Colon (tissue), 2 donors: ENCODE measurements around the gene KASH5.
"Not testable (repeated sequence)": the region's sequence is repeated elsewhere in the genome, so short reads cannot be mapped to it uniquely, and the experiment has no call there.

Experiments used
- FAIRE-seq: peaks from 2 replicates; lab custom pipeline; 2012; peaks lifted over from hg19 to GRCh38; lab: Jason Lieb, UNC
- donor health status: control.
- donor health status: control.

Gene KASH5

GRCh38 chr19:49439836-49440235 lies 51.8 kb downstream of the KASH5 start:
- FAIRE-seq, result no peak

- FAIRE-seq, result no peak
Measured at GRCh38 chr19:49440439-49441209, 52.6 kb downstream of the KASH5 start.

DNA sequence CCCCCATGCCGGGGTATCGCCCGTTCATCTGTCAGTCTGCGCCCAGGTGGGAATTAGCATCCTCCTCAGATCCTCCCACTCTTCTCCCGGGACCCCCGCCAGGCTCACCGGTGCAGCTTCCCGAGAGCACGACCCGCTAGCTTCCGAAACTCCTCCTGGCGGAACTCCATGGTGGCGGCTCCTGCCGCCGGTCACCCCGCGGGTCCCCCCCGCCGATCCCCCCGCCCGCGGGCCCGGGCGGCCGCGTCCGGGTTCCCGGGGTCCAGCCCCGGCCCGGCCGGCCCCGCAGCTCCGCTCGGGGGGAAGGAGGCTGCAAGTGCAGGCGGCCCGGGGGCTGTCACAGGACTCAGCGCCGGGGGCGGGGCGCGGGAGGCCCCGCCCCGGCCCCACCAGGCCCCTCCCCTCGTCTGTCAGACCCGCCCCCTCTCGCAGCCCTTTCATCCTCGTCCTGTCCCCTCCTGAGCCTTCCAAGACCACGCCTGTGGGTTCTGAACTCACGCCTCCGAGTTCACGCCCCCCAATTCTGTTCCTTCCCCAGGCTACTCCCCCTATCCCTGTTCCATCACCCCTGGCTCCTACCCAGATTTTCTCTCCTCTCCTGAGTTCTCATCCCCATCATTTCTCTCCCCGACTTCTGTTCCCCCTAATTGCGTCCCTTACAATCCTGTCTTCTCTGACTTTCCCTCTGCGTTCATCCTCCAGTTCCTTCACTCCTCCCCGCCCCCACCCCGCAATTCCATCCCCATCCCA lies 53.3 kb downstream of the KASH5 start, which contains the start of gene SLC17A7:
Gene SLC17A7, minus strand, starts transcription at position 318 of the 750 bp plus-strand sequence. Its CDS starts 148 bp downstream, at position 170.
- FAIRE-seq, result no peak

- no peak for FAIRE-seq
Measured at GRCh38 chr19:49441960-49442350, 53.9 kb downstream of the KASH5 start.

GRCh38 chr19:49442354-49442753 lies 54.3 kb downstream of the KASH5 start:
- FAIRE-seq, result no peak

- no peak for FAIRE-seq
Measured at GRCh38 chr19:49442771-49443365, 54.8 kb downstream of the KASH5 start.

DNA sequence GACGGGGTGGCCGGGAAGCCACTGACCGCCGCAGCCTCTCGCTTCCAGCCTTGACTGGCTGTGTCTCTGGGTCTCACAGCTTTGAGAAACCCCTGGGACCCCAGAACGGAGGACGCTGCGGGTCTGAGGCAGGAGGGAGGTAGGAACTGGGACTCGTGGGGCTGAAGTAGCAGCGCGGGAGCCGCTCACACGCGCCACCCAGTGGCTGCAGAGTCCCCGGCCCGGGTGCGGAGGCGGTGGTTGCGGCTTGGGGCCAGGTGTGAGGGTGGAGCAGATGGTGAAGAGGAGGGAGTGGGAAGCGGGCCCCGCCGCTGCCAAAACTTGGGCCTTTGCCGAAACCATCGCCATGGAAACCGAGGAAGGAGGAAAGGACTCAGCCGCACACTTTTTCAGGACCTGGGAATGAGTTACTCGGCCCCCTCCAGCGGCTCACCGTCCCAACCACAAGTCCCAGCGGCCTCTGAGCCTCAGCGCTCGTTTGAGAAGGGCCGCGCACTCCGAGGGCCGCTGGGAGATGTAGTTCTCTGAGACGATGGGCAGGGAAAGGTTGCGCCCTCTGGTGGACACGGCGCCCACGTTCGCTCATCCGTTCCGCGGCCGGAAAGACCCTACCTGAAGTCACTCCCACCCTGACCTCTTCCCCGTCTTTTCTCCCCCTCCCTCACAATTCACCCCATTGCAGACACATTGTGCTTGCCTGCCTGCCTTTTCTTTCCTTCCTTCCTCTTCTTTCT lies 55.5 kb downstream of the KASH5 start:
- FAIRE-seq, result no peak

DNA sequence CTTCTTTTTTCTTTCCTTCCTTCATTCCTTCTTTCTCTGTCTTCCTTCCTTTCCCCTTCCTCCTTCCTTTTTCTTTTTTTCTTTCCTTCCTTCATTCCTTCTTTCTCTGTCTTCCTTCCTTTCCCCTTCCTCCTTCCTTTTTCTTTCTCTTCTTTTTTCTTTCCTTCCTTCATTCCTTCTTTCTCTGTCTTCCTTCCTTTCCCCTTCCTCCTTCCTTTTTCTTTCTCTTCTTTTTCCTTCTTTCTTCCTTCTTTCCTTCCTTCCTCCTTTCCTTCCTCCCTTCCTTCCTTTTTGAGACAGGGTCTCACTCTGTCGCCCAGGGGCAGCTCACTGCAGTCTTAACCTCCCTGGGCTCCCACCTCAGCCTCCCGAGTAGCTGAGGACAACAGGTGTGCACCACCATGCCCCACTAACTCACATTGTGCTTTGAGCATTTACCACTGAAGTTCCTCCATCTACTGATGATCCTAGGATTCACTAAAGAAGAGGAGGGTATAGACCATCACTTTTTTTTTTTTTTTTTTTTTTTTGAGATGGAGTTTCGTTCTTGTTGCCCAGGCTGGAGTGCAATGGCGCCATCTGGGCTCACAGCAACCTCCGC lies 56.2 kb downstream of the KASH5 start:
- not testable (repeated sequence) for FAIRE-seq

- no peak for FAIRE-seq
Measured at GRCh38 chr19:49445997-49446396, 57.9 kb downstream of the KASH5 start.

GRCh38 chr19:49447485-49448431 lies 59.7 kb downstream of the KASH5 start:
- no peak for FAIRE-seq

DNA sequence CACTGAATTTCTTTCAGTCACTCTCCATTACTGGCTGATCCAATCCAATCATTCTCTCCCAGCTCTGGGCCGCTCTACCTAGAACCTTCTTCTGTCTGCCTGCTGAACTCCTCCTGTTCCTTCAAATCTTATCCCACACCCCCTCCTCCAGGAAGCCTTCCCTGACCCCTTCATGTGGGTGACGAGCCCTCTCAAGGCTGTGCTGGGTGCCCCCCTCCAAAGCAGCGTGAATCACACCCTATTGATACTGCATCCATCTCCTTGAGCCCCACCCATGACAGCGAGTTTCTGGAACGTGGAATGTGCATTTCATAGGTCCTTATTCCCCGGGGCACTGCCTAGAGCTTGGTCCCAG lies 60.4 kb downstream of the KASH5 start:
- FAIRE-seq, result no peak

- FAIRE-seq, result no peak
Measured at GRCh38 chr19:49450405-49450804, 62.4 kb downstream of the KASH5 start.

DNA sequence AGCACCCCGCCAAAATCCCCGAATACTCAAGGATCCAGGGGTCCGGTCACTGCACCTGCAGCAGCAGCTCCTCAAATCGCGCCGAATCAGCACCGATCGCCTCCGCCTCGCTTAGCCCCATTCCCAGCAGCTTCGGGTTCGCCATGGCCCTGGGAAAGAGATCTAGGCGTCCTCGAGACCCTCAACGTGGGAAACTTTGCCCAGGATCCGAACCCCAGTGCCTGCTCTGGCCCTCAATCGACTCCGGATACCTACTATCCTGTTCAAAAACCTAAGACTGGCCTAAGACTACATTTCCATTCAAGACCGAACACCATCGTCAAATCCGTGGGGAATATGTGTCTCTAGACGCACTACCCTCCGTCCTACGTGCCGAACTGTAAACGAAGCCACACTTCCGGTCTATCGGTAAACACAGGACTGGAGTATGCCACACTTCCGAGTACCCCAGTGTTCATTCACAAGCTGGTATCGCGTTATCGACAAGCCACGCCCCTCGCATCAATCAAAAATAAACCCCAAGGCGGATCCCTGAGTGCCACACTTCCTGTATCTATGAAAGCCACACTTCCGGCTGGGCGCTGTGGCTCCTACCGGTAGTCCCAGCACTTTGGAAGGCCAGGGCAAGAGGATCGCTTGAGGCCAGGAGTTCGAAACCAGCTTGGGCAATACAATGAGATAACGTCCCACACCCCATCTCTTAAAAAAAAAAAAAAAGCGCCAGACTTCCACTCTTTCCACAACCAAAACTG lies 63.6 kb downstream of the KASH5 start, which contains the start of gene PIH1D1:
Gene PIH1D1, minus strand, starts transcription at position 385 of the 752 bp plus-strand sequence. Its CDS starts 240 bp downstream, at position 145.
- peak; percentile 24 for FAIRE-seq

DNA sequence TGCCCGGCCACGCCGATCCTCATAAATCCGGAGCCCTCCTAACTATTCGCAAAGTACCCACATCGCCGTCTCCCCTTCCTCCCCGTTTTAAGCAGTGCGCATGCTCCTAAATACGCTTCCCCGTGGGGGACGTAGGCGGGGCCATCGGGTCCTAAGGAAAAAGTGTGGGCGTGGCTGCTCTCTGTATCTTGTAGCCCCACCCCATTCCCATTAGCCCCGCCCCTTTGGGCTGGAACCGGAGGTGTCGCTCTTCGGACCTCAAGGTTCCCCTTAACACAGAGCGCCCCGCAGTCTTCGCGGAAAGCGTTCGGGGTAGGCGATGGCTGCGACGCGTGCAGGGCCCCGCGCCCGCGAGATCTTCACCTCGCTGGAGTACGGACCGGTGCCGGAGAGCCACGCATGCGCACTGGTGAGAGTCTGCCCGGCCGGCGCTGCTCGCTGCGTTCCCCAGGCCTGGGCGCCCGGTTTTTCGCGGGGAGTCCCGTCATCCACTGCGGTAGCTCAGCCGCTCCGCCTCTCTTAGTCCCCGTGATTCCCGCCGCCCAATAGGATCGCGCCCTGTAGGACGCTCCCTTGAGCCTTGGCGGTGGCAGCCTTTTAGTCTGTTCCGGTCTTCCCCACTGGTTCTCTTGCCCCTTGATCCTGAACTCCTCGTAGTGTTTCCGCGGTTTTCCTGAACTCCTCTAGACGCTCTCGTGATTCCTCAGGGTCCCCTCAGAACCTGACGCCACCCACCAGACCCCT lies 65.1 kb downstream of the KASH5 start, which contains the start of gene ALDH16A1:
Gene ALDH16A1, plus strand, starts transcription at position 213 of the 744 bp plus-strand sequence. Its CDS starts 107 bp downstream, at position 320.
- FAIRE-seq, result no peak

DNA sequence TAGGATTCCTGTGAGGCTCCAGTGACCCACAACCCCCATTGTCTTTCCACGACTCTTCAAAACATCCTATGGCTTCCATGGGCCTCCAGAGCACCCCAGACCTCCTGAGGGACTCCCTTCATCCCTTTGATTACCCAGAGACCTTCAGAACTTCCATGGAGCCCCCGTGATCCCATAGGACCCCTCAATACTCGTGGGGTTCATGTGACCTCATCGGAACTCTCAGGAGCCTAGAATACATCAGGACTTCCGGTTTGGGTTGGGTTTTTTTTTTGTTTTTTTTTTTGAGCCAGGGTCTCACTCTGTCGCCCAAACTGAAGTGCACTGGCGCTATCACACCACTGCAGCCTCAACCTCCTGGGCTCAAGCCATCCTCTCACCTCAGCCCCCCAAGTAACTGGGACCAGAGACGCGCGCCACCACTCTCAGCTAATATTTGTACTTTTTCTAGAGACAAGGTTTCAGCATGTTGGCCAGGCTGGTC lies 65.8 kb downstream of the KASH5 start:
- FAIRE-seq, result no peak

GRCh38 chr19:49455773-49456172 lies 67.7 kb downstream of the KASH5 start:
- no peak for FAIRE-seq

- FAIRE-seq, result no peak
Measured at GRCh38 chr19:49456326-49456725, 68.3 kb downstream of the KASH5 start.

DNA sequence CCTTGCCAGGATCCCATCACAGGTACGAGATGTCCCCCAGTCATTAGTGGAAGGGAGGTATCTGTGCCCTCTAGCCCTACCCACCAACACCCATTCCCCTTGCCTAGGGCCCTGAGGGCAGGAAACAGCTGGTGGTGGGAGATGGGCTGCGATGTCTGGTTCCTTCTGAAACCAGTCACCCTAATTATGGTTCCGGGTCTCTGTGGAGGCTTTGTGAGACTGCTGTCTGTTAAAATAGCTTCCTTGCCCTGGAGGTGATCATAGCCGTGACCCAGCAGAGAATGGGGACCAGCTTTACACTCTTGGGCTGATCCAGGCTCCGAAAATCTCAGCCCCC lies 70.5 kb downstream of the KASH5 start:
- FAIRE-seq, result no peak

- no peak for FAIRE-seq
Measured at GRCh38 chr19:49459388-49459787, 71.3 kb downstream of the KASH5 start.
